Stimulated activated CD8-positive, alpha-beta memory T cell treated with anti-CD3 and anti-CD28 coated beads, Interleukin-7, amount 100 ng/mL, for 1 hour (primary cell): Measurements from ENCODE around the gene F10.

Experiments
- DNase-seq, 2 donors: peaks; one replicate each; pipeline ENCODE4 v3.0.0-alpha.2; 2020; ENCODE audit warnings: low read depth in 2 of 2

Gene F10

DNA sequence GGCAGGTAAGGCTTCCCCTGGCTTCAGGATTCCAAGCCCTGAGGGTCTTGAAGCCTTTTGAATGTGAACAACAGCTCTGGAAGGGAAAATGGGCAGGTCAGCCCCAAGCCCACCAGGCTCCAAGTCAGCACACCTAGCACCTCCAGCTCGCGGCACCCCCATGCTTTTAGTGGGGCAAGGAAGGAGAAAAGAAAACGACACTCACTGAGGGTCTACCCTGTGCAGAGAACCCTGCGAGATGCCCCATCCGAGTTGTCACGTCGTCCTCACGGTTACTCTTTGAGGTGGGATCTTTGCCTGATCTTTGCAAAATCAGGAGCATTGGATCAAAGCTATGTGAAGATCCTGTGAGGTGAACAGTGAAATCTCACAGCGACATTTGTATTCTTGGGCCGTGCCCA lies 5.7 kb upstream of the F10 start:
- DNase-seq = no peak

DNA sequence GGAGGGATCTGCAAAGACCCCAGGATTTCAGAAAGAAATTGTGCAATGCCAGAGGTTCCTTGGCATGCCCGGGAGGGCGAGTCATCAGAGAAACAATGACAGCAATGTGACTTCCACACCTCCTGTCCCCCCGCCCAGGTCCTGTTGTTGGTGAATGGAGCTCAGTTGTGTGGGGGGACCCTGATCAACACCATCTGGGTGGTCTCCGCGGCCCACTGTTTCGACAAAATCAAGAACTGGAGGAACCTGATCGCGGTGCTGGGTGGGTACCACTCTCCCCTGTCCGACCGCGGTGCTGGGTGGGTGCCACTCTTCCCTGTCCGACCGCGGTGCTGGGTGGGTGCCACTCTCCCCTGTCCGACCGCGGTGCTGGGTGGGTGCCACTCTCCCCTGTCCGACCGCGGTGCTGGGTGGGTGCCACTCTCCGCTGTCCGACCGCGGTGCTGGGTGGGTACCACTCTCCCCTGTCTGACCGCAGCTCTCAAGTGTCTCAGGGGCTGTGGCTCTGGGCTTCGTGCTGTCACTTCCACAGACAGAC lies 5.2 kb upstream of the F10 start:
- DNase-seq = no peak

DNA sequence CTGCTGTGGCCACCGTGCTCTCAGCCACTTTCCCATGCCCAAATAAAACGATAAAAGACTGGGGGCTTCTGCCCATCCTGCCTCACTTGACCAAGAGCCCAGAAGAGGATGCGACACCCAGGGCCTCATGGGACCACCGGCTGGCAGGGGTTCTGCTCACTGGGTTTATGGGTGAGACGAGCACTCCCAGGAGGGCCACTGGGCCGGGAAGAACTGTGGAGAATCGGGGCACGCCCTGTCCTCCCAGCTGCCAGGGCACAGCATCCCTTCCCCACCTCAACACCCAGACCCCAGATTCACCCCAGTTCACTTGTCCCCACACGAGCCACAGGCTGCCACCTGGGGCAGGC lies 4.7 kb upstream of the F10 start:
- no peak for DNase-seq

DNA sequence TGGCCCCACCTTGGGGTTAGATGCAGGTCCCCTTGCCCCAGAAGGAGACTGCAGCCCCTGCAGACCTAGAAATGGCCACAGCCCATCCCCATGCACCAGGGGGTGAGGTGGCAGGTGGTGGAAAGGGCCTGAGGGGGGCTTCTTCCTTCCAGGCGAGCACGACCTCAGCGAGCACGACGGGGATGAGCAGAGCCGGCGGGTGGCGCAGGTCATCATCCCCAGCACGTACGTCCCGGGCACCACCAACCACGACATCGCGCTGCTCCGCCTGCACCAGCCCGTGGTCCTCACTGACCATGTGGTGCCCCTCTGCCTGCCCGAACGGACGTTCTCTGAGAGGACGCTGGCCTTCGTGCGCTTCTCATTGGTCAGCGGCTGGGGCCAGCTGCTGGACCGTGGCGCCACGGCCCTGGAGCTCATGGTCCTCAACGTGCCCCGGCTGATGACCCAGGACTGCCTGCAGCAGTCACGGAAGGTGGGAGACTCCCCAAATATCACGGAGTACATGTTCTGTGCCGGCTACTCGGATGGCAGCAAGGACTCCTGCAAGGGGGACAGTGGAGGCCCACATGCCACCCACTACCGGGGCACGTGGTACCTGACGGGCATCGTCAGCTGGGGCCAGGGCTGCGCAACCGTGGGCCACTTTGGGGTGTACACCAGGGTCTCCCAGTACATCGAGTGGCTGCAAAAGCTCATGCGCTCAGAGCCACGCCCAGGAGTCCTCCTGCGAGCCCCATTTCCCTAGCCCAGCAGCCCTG lies 4.2 kb upstream of the F10 start:
- no peak for DNase-seq

DNA sequence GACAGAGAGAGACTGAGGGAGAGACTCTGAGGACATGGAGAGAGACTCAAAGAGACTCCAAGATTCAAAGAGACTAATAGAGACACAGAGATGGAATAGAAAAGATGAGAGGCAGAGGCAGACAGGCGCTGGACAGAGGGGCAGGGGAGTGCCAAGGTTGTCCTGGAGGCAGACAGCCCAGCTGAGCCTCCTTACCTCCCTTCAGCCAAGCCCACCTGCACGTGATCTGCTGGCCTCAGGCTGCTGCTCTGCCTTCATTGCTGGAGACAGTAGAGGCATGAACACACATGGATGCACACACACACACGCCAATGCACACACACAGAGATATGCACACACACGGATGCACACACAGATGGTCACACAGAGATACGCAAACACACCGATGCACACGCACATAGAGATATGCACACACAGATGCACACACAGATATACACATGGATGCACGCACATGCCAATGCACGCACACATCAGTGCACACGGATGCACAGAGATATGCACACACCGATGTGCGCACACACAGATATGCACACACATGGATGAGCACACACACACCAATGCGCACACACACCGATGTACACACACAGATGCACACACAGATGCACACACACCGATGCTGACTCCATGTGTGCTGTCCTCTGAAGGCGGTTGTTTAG lies 3.3 kb upstream of the F10 start:
- DNase-seq = no peak

DNA sequence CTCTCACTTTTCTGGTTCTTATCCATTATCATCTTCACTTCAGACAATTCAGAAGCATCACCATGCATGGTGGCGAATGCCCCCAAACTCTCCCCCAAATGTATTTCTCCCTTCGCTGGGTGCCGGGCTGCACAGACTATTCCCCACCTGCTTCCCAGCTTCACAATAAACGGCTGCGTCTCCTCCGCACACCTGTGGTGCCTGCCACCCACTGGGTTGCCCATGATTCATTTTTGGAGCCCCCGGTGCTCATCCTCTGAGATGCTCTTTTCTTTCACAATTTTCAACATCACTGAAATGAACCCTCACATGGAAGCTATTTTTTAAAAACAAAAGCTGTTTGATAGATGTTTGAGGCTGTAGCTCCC lies 2.8 kb upstream of the F10 start:
- DNase-seq = no peak

DNA sequence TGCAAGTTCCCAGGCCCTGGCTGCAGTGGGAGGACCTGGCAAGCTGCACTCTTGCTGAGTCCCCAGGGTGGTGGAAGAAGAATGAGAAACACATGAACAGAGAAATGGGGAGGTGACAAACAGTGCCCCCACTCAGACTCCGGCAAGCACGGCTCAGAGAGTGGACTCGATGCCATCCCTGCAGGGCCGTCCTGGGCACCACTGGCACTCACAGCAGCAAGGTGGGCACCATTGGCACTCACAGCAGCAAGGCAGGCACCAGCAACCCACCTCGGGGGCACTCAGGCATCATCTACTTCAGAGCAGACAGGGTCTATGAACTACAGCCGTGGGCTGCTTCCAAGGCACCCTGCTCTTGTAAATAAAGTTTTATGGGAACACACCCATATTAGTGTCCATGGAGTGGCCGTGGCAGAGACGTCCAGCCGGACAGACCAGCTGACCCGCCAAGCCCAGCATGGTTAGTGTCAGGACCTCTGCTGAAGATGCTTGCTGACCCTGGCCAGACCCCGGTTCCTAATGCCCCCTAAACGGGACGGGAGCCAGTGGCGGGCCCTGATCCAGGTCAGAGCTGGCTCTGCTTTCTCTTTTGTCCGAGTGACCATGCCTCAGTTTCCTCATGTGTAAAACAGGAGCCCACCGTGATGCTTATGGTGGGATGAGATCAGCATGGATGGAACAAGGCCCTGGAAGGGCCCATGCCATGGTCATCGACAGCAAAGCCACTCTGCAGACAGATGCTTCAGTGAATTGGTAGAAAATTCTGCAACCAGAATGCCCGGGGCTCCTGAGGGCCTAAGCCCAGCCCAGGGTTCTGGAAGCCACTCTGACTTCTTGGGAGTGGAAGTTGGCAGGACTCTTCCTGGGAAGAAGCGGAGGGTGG lies 2.1 kb upstream of the F10 start:
- no peak for DNase-seq

DNA sequence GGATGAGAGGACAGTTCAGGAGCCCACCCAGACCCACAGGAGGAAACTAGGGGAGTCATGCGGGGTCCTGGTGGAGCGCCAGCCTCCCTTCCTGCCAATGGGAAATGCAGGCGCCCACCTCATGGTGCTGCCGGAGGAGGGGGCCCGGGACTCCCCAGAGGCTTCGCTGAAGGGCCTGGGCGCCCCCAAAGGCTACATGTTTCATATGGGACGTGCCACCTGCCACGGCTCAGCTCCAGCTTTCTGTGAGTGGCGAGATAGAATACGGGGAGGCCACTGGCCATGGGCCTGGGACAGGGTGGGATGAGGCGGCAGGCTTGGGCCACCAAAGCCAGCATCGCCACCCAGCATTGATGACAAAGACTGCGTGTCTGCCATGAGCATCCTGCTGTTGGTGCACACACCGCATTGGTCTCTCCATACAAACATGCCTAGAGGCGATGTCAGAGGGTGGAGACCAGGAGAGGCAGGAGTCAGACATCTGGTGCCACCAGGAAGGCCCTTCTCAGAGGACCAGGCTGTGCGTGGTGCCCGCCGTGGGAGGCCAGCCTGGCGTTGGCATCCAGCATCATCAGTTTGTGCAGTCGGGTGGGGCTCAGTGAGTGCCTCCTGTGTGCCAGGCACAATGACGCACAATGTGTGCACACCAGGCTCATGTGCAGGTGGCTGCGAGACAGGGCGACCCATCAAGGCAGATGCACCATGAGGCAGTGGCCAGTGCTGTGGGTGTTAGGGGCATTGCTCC lies 1.2 kb upstream of the F10 start:
- DNase-seq = no peak

DNA sequence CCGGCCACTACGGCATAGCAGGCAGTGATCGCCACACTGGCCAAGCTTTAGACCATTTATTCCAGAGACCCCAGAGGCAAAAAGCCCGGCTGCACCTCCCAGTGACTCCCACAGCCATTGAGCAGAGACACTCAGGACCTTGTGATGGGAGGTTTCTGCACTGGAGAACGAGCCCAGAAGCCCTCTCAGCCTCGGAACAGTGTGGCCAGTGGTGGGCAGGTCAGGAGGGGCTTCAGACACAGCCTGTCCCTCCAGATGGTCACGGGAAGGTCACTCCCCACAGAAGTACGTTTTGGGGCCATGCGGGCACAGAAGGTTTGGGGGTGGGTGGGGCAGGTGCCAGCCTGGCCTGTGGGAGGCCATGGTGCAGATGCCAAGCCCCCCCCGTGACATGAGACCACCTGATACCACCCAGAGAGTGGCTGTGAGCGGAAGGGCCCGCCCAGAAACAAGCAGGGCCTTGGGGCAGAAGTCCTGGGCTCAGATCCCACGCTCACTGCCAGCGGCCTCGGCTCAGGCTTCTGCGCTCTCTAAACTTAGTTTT lies 599 bp upstream of the F10 start:
- DNase-seq = no peak

DNA sequence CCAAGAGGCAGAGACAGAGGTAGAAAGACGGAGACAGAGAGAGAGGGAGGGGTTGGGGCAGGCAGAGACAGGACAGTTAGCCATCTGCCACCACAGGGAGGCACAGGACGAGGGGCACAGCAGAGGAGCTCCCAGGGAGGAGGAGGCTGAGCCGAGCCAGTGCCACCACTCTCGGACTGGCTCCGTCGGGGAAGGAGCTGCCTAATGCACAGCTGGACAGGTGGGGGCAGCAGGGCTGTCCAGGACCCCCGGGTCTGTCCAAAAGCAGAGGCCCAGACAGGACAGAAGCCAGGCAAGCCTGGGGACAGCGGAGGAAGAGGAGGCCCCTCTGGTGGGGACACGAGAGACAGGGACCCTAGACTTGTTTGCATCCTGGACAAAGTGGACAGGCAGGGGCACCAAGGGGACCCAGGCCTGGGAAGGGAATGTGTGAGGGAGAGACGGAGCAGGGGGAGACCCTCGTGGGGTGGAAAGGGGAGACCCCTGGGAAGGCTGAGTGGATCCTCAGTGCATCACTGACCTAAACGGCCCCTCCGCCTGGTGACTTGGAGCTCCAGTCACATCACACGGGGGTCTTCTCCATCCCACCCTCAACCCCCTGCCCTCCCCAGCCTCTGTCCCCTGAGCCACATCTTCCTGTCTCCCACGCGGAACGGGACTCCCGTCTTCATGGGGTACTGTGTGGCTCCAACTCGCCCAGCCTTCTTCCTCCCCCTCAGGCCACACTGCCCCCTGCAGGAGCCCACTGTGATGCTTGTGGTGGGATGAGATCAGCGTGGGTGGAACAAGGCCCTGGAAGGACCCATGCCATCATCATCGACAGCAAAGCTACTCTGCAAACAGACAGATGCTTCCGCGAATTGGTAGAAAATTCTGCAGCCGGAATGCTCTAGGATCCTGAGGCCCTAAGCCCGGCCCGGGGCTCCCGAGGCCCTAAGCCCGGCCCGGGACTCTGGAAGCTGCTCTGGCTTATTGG lies 915 bp downstream of the F10 start:
- no peak for DNase-seq

DNA sequence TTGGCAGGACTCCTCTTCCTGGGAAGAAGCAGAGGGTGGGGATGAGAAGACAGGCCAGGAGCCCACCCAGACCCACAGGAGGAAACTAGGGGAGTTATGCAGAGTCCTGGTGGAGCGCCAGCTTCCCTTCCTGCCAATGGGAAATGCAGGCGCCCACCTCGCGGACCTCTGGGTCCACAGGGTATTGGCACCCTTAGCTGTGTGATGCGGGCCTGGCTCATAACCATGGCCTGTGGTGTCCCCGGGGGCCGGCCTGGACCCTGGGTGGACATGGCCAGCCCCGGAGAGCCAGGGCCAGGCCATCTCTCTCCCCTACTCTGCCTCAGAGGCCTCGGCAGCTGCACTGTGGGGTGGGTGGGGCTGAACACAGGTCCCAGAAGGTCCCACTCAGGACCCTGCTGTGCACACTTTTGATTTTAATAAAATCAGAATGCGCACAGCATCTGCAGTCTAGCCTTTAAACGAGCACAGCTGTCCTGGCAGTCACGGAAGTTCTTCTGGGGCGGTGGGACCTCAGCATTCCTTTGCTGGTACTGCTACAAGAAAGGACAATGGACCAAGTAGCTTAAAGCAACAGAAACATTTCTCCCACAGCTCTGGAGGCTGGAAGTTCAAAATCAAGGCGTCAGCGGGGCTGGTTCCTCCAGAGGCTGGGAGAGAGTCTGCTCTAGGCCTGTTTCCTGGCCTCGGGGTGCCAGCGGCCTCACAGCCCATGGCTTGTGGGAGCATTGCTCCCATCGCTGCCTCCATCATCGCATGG lies 1.8 kb downstream of the F10 start:
- no peak for DNase-seq

DNA sequence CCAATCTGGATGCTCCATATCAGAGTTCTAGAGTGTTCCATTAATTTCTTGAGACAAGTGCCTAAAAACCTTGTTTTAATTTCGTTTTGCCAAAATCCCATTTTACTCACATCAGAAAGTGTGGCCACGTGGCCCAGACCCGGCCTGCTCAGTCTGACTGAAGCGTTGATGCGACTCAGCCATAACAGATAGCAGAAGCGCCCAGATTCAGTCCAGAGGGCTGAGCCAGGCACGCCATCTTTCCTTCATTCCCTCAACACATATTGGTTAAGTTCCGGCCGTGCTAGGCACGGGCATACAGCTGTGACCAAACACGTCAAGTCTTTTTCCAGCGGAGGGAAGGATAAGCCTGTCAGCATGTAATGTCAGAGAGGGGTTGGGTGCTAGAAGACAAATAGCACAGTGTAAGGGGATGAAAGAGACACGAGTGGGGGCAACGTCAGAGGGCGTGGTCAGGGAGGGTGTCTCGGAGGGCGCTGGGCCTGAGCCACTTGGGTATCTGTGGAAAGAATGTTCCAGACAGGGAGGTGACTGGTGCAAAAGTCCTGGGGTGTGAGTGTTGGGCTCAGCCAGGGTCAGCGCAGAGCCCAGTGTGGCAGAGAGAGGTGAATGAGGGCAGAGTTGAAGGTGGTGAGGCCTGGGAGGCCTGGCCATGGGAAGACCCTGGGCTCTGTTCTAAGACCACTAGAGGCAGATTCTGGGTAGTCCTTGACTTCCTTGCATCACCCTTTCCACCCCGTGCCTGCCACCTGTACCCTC lies 3.1 kb downstream of the F10 start:
- no peak for DNase-seq

DNA sequence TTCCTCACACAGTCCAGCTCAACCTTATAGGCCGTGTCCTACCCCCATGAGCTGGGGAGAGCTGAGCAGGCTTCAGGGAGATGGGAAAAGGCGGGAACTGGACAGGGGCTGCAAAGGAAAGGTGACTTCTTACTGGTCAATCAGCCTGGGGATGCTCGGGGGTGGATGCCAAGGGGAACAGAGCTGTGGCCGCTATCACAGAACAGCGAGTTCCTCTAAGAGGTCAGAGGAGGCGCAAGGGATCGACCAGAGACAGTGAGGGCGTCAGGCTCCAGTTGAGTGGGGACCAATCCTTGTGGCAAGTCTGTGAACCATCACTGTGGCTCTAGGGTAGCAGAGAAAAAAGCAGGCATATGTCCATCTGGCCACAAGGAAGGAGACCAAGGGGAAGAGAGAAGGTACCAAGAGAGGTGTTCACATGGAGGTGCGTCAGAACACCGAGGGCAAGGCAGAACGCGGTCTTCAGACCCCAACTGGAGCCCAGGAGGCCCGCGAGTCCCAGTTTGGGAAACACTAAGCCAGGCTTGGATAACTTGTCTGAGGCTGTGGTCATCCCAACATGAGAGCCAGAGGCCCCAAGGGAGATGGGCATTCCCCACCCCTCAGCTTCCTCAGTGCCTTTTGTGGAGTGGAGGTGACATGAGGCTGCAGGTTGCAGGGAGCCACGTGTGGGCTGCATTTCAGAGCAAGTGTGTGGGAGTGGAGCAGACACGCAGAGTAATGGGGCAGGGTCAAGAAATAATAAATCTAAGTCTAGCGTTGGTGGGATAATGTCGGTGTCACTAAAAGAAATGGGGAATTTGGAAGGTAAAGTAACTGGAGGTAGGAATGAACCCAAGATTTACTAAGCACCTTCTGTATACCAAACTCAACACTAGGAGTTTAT lies 3.9 kb downstream of the F10 start:
- DNase-seq = no peak

DNA sequence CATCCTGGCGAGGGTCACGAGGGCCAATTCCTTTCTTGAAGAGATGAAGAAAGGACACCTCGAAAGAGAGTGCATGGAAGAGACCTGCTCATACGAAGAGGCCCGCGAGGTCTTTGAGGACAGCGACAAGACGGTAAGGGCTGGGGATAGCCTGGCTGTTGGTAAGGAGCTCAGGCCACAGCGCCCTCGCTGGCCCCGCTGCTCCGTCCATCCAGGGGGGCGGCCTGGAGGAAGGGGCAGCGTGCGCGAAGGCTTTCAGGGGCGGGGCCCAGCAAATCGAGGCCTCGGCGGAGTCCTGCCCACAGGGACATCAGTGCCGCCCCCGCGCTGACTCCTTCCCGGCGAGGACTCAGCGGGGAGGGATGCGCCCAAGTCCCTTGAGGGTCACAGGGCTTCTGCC lies 6.9 kb downstream of the F10 start:
- DNase-seq = no peak

DNA sequence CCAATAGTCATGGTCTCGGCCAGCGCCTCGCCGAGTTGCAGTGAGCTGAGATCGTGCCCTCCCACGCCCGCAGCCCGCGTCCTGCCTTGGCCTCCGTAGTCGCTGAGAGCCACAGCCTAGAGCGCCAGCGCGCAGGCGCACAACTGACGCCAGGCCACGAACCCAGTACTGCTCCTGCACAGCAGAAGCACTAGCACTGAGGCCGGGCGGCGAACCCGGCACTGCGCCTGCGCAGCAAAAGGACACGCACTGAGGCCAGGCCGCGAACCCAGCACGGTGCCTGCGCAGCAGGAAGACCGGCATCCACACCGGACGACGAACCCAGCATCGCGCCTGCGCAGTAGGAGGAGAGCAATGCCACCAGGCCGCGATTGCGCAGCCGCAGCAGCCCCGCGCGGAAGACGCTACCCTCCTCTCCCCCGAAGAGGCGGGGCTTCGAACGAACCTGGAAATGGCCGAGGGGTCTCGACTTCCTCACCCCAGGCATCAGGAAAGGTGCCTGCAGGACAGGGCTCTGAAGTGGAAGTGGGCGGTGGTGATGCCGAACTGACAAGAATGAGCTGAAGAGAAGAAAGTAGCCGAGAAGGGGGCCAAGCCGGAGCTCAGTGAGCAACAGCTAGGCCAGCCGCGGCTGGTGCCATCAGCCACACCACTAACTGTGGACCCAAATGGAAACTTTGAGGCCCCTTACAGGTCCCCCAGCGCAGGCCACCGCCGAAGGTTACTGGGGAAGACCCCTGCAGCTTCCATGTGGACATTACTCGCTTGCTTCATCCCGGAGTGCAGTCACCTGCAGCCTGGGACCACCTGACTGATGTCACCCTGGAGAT lies 7.5 kb downstream of the F10 start:
- no peak for DNase-seq

DNA sequence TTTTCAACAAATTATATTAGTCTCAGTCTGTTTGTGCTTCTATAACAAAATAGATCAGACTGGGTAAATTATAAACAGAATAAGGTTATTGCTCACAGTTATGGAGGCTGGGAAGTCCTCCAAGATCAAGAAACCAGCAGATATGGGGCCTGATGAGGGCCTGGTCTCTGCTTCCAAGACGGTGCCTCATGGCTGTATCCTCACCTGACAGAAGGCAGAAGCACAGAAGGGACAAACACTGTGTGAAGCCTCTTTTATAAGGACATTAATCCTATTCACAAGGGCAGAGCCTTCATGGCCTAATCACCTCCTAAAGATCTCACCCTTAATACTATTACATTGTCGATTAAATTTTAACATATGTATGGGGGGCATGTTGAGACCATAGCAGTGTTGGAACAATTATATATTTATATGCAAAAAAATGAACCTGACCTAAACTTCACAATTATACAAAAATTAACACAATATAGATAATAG lies 12.7 kb downstream of the F10 start:
- DNase-seq = no peak
